Frontal cortex (tissue), 4 donors: Measurements from ENCODE around the gene TAGLN. TPM values are rescaled to one million over a fixed set of nuclear protein-coding genes. Genes with fewer than 3 reads are reported as not detected.
"Not testable (repeated sequence)": the region's sequence is repeated elsewhere in the genome, so short reads cannot be mapped to it uniquely, and the experiment has no call there.

Experiments used
- DNase-seq, 2 donors: peaks; one replicate each; pipeline ENCODE4 v3.0.0; 2012; ENCODE audit warnings: low spot score in 2 of 2
- FAIRE-seq: peaks from 2 replicates; lab custom pipeline; 2012; peaks lifted over from hg19 to GRCh38; lab: Jason Lieb, UNC
- total RNA-seq: library from RNA; depleted of rRNA; stranded (reverse); fragments of >200 nt; gene quantifications from one replicate; pipeline ENCODE4 v1.2.3, GENCODE V29; 2014
- donor health status: control.
- donor health status: control.
- donor health status: control.

TAGLN gene
- total RNA-seq, 1 donor from 2014 or later = 17.5 TPM

GRCh38 chr11:117180020-117180419, 19.1 kb upstream of the TAGLN start:
- DNase-seq (peak; percentile 6 to 14), FAIRE-seq (no peak)

- DNase-seq = peak; percentile 69 to 73
- no peak for FAIRE-seq
These were observed 18.2 kb upstream of the TAGLN start for GRCh38 chr11:117180661-117181585.

GRCh38 chr11:117181586-117182550, 17.3 kb upstream of the TAGLN start:
- DNase-seq (peak in 1 of 2 donors; percentile 5), FAIRE-seq (no peak)

- no peak for DNase-seq
- FAIRE-seq = no peak
These were observed 16.6 kb upstream of the TAGLN start for GRCh38 chr11:117182551-117182935.

- not testable (repeated sequence) for DNase-seq, FAIRE-seq
These were observed 16.0 kb upstream of the TAGLN start for GRCh38 chr11:117183178-117183577.

- no peak for FAIRE-seq
- peak in 1 of 2 donors; percentile 4 for DNase-seq
These were observed 15.3 kb upstream of the TAGLN start for GRCh38 chr11:117183724-117184349.

GRCh38 chr11:117185736-117186430, 13.3 kb upstream of the TAGLN start:
- DNase-seq (peak in 1 of 2 donors; percentile 10), FAIRE-seq (no peak)

- DNase-seq (peak in 1 of 2 donors; percentile 6), FAIRE-seq (no peak)
These were observed 12.8 kb upstream of the TAGLN start for GRCh38 chr11:117186431-117186761.

- DNase-seq (peak in 1 of 2 donors; percentile 1), FAIRE-seq (no peak)
These were observed 12.2 kb upstream of the TAGLN start for GRCh38 chr11:117187007-117187406.

GRCh38 chr11:117187428-117187798, 11.8 kb upstream of the TAGLN start:
- peak in 1 of 2 donors; percentile 2 for DNase-seq
- FAIRE-seq = no peak

GRCh38 chr11:117187799-117188481, 11.2 kb upstream of the TAGLN start:
- FAIRE-seq (no peak), DNase-seq (peak in 1 of 2 donors; percentile 5)

- FAIRE-seq = no peak
- no peak for DNase-seq
These were observed 10.5 kb upstream of the TAGLN start for GRCh38 chr11:117188620-117189081.

GRCh38 chr11:117189191-117189940, 9.8 kb upstream of the TAGLN start:
- FAIRE-seq (no peak), DNase-seq (no peak)

GRCh38 chr11:117189941-117190544, 9.1 kb upstream of the TAGLN start:
- no peak for FAIRE-seq

GRCh38 chr11:117191680-117192400, 7.3 kb upstream of the TAGLN start:
- FAIRE-seq (no peak), DNase-seq (no peak)

More at GRCh38 chr11:117189941-117190544, 9.1 kb upstream of the TAGLN start:
- DNase-seq = no peak

- no peak for DNase-seq
- no peak for FAIRE-seq
These were observed 6.7 kb upstream of the TAGLN start for GRCh38 chr11:117192401-117192875.
